ENCODE results near the gene NEGR1. TPM values are rescaled to one million over a fixed set of nuclear protein-coding genes. Genes with fewer than 3 reads are reported as not detected.

NEGR1 gene
- total and polyA plus RNA-seq, 9 of the 15 experiments (the other 6 are each of a cell fraction or from before 2014, with no cell fraction given), result not detected

- ATAC-seq (no peak), DNase-seq (ENCODE audit: extremely low read depth in 1 of 4, low spot score in 3 of 4) (no peak), FAIRE-seq (no peak)
- no peaks in the 10 kb centered on the region for H4K20me1 ChIP-seq (replicated peaks; ENCODE audit: control insufficient read depth, insufficient read depth, low read length)
- no peak overlapping the region for H3K9ac ChIP-seq (ENCODE audit: insufficient read depth in 1 of 2, low read depth in 2 of 2, low read length in 2 of 2)
- no peaks in the 10 kb centered on the region for H3K79me2 ChIP-seq (ENCODE audit: control insufficient read depth, insufficient read depth, low read length)
- WGBS (ENCODE audit: insufficient coverage, low coverage, missing lambda C conversion rate), result 0% methylated on average over 1 of the region's 1 CpG
- H3K4me1 ChIP-seq (replicated peaks in 1 of 2; ENCODE audit: control insufficient read depth in 2 of 2, insufficient read depth in 2 of 2, low read length in 2 of 2), result no peaks in the 10 kb centered on the region
- H3K9me3 ChIP-seq (replicated peaks; ENCODE audit: control insufficient read depth, insufficient read depth, low read depth, low read length), result no peaks in the 10 kb centered on the region
- intact Hi-C loops (cut with micrococcal nuclease) (no loop called here), in situ Hi-C loops (cut with MboI) (no loop called here)
- H3K27me3 ChIP-seq (ENCODE audit: control insufficient read depth in 2 of 2, insufficient read depth in 2 of 2, low read length in 2 of 2), result no peaks in the 10 kb centered on the region
- no peaks in the 10 kb centered on the region for H3K9me1 ChIP-seq (ENCODE audit: control insufficient read depth, insufficient read depth, low read length)
- no peak overlapping the region for H3K4me2 ChIP-seq (ENCODE audit: insufficient read depth, low read length)
- H3K4me3 ChIP-seq, result no peak overlapping the region
- H3K36me3 ChIP-seq (ENCODE audit: control insufficient read depth, insufficient read depth, low read length), result no peaks in the 10 kb centered on the region
- no peak overlapping the region for H3K27ac ChIP-seq (ENCODE audit: extremely low read depth, low read depth, low read length)
- CTCF ChIA-PET (ENCODE audit: low intra/inter-chr PET ratio), result no interaction called here
- POLR2A ChIA-PET, result no interaction called here
- BruUV-seq (replicated peaks), result no TSS peak
- no peak overlapping the region for H2AFZ ChIP-seq (ENCODE audit: low read depth, low read length)
- TF ChIP-seq, protein P1, sequence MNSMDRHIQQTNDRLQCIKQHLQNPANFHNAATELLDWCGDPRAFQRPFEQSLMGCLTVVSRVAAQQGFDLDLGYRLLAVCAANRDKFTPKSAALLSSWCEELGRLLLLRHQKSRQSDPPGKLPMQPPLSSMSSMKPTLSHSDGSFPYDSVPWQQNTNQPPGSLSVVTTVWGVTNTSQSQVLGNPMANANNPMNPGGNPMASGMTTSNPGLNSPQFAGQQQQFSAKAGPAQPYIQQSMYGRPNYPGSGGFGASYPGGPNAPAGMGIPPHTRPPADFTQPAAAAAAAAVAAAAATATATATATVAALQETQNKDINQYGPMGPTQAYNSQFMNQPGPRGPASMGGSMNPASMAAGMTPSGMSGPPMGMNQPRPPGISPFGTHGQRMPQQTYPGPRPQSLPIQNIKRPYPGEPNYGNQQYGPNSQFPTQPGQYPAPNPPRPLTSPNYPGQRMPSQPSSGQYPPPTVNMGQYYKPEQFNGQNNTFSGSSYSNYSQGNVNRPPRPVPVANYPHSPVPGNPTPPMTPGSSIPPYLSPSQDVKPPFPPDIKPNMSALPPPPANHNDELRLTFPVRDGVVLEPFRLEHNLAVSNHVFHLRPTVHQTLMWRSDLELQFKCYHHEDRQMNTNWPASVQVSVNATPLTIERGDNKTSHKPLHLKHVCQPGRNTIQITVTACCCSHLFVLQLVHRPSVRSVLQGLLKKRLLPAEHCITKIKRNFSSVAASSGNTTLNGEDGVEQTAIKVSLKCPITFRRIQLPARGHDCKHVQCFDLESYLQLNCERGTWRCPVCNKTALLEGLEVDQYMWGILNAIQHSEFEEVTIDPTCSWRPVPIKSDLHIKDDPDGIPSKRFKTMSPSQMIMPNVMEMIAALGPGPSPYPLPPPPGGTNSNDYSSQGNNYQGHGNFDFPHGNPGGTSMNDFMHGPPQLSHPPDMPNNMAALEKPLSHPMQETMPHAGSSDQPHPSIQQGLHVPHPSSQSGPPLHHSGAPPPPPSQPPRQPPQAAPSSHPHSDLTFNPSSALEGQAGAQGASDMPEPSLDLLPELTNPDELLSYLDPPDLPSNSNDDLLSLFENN (IDR thresholded peaks at IDR 0.05; ENCODE audit: low read depth in 2 of 2, low read length in 2 of 2), result no peak
- TF ChIP-seq HLTF (IDR thresholded peaks at IDR 0.05) (no peak), ZBTB33 (CRISPR knock-in tag; IDR thresholded peaks at IDR 0.05) (no peak), ARID3B (CRISPR knock-in tag; IDR thresholded peaks at IDR 0.05; ENCODE audit: borderline replicate concordance) (no peak), ZKSCAN3 (CRISPR knock-in tag; IDR thresholded peaks at IDR 0.05) (no peak), E2F8 (IDR thresholded peaks at IDR 0.05; ENCODE audit: low read depth, partially characterized antibody) (no peak)
- TF ChIP-seq, protein P2, sequence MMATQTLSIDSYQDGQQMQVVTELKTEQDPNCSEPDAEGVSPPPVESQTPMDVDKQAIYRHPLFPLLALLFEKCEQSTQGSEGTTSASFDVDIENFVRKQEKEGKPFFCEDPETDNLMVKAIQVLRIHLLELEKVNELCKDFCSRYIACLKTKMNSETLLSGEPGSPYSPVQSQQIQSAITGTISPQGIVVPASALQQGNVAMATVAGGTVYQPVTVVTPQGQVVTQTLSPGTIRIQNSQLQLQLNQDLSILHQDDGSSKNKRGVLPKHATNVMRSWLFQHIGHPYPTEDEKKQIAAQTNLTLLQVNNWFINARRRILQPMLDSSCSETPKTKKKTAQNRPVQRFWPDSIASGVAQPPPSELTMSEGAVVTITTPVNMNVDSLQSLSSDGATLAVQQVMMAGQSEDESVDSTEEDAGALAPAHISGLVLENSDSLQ (IDR thresholded peaks at IDR 0.05), result no peak
- TF ChIP-seq, protein P3, sequence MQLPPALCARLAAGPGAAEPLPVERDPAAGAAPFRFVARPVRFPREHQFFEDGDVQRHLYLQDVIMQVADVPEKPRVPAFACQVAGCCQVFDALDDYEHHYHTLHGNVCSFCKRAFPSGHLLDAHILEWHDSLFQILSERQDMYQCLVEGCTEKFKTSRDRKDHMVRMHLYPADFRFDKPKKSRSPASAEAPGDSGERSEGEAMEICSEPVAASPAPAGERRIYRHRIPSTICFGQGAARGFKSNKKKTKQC (CRISPR knock-in tag; IDR thresholded peaks at IDR 0.05), result no peak
- TF ChIP-seq, protein P4, sequence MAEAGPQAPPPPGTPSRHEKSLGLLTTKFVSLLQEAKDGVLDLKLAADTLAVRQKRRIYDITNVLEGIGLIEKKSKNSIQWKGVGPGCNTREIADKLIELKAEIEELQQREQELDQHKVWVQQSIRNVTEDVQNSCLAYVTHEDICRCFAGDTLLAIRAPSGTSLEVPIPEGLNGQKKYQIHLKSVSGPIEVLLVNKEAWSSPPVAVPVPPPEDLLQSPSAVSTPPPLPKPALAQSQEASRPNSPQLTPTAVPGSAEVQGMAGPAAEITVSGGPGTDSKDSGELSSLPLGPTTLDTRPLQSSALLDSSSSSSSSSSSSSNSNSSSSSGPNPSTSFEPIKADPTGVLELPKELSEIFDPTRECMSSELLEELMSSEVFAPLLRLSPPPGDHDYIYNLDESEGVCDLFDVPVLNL (CRISPR knock-in tag; IDR thresholded peaks at IDR 0.05; ENCODE audit: low read depth), result no peak
These were observed 503.4 kb downstream of the NEGR1 start for GRCh38 chr1:71778940-71779339.
